Left forelimb (tissue), 1 donor: Measurements from ENCODE around the gene GRAMD4.

ENCODE experiments used
- DNase-seq: peaks from one replicate; pipeline ENCODE4 v3.0.0-alpha.2; 2018; ENCODE audit warnings: low spot score

Gene GRAMD4

DNA sequence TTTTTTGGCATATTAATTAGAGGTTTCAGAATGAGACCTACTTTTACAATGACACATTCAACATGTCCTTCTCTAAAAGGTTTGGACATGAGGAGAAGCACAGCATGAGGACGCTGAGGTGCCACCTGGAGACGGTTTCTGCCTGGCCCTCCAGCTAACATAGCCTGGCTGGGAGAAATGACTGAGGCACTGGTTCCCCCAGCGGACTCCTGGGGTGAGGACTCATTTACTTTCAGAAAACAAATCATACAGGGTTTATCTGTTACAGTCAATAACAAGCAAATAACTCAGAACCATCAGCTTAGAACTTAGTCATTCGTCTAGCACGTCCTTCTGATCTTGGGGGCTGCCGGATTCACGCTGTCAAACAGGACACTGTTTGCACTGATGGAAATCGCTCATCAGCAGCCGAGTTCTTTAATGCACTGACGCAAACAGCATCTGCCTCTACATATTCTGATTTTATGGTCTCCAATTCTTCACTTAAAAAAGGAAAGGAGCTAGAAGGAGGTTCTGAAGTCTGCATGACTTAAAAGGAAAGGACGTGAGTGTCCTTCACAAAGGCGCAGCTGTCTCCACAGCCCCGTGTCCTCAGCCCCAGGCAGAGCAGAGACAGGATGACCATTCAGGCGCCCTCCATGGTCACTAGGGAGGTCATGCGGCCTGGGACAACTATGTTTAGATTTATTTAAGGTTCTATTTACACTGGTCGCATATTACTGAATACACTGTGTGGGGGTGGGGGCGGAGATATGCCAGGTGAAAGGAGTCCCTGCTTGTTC, 73.6 kb downstream of the GRAMD4 start:
- no peak for DNase-seq

DNA sequence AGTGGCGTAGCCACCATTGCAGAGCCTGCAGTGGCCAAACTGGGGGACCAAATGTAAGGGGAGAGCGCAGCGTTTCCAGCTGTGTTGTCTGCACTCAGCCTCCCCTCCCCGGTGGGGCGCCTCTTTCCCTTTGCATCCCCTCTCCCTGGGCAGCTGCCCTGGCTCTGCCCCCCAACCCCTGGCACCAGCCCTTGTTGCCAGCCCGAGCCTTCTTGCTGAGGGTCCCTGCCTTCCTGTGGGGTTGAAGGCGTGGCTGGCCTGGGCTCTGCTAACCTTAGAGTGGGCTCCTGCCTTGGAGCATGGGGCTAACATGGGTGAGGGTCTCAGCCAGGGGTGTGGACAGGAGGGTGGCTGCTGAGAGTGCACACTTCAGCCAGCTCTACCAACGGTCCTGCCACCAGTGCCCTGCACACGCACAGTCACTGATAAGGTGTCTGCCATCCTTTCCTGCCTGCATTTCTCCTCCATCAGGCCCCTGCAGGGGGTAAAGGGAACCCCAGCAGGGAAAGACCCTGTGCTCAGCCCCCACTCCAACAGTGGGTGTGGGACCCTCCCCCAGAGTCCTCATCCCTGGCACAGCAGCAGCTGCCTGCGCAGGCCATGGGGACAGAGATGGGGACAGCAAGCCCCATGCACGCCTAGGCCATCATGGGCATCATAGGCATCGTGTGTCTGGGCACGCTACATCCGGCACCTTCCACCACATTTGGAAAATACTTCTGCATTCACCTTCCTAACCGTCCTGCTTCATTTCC, 74.4 kb downstream of the GRAMD4 start:
- DNase-seq: no peak

- no peak for DNase-seq
These were observed 75.4 kb downstream of the GRAMD4 start for GRCh38 chr22:46695346-46696228.

GRCh38 chr22:46696229-46696518, 76.0 kb downstream of the GRAMD4 start:
- DNase-seq: no peak

DNA sequence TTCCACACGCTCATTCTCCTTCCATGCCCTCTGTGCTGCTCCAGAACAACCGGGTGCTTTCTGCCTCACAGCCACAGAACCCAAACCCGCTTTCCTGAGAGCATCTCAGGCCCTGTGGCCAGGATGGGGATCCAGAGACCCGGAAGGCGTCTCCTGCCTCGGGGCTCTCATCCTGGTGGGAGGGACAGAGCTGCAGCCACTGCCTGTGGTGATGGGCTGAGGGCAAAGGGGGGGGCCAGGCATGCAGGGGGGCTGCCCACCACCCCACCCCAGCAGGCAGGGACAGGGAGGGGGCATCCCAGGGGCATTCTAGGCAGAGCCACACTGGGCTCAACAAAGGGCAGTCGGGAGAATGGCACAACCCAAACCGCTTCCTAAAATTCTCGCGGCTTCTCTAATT, 76.4 kb downstream of the GRAMD4 start:
- no peak for DNase-seq

DNA sequence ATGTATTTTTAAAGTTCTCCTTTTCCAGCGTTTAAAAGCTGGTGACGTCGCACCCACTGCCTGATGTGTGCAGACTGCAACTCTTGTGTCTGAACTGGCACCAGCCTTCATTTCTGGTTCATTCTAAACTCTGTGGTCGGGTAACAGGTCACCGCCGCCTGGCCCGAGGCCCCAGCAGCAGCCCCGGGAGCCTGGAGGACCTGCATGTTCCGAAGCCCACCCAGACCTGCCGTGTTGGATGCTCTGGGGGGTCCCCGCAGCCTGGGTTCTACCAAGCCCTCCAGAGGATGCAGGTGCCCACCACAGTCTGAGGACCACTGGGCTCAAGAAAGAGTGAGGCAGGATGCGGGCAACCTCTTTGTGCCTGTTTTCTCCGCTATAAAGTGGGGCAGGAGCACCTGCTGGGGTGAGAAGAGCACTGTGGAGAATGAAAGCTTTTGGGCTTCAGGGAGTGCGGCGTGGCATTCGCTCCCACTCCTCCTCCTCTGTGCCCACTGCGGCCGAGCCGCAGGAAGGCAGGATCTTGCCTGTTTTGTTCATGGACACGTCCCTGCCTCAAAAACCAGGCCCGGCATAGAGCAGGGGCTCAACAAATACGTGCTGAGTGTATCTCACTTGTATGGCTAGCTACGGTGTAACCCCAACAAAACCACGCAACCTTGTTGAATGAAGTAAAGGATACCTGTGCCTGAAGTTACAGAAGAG, 77.8 kb downstream of the GRAMD4 start:
- no peak for DNase-seq

GRCh38 chr22:46699091-46699490, 78.9 kb downstream of the GRAMD4 start:
- DNase-seq: no peak

DNA sequence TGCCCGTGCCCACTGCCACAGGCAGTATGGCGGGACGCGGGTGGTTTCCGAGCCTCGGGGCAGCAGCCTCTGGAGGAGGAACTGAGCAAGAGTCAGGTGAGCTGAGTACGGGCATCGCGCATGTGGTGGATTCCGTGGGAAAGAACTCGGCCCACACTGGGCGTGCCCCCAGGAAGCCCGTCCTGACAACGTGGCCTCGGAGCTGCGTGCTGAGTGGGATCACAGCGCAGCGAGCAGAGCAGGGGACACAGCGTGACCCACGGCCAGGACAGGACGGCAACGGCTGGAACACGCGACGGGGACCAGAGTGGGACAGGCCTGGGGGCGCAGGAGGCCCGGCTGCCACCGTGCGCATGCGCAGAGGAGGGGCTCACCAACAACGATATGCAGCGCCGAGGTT, 81.1 kb downstream of the GRAMD4 start:
- no peak for DNase-seq

- DNase-seq: no peak
These were observed 83.2 kb downstream of the GRAMD4 start for GRCh38 chr22:46703171-46703995.

GRCh38 chr22:46703996-46704370, 83.8 kb downstream of the GRAMD4 start:
- DNase-seq: no peak

DNA sequence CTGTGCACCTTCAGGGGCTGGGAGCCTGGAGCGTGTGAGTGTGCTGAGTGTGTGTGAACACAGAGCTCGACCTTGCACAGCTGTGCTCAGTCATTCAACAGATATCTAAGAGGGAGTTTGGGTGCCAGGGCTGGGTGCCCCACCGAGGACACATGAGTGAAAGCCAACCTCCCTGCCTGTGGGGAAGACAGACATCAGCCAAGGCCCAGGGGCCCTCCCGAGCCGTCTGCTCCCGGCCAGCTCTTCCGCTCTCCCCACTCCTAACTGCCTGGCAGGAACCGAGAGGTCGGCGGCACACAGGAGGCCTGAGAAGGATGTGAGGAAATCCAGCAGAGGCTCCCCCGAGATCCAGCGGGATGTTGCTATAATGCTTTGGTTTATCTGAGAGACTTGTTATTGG, 85.9 kb downstream of the GRAMD4 start:
- no peak for DNase-seq

DNA sequence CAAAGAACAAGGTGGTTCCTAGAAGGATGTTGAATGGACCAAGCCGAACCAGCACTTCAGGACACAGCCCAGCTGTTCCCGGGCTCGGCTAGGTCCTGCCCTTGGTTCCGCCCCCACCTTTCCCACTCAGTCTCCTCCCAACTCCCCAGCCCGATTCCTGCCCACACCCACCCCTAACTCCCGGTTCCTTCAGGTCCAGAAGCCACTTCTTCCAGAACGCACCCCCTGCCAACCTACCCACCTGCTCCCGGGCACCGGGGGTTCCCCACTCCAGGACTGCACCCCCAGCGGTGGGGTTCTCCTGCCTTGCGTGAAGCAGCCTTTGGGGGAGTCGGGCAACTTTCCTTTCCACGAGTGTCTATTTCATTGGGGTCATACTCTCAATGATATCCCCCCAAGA, 87.1 kb downstream of the GRAMD4 start:
- no peak for DNase-seq

DNA sequence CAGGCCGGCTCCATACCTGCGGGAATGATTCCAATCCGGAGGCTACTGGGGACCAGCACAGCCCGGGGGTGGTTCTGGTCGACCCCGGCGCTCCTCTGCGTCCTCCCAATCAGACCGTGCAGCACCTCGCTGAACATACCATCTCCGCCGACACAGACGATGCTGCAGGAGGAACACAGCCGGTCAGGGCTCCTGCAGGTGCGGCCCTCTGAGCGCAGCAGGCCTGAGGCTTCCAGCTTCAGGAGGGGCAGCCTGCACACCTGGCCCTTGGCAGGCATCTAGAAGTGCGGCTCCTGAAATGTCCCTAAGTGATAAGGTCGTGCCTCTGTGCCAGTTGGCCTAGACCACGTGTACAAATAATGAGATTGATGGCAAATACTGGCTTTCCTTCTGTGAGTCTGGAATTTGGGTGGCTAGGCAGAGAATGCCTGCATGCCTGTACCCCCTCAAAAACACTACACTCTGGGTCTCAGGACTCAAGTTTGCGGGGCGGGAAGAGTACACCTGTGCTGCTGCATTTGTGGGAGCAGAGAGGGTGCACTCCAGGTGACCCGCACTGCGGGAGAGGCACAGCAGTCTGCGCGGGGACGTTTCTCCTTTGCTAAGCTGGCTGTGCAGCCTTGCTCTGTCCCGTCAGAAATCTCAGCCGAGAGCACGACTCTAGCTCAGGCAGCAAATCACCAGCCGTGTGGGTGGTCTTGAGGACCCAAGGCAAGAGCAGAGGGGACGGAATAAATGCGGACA, 87.8 kb downstream of the GRAMD4 start:
- no peak for DNase-seq

- no peak for DNase-seq
These were observed 88.7 kb downstream of the GRAMD4 start for GRCh38 chr22:46708766-46709330.

DNA sequence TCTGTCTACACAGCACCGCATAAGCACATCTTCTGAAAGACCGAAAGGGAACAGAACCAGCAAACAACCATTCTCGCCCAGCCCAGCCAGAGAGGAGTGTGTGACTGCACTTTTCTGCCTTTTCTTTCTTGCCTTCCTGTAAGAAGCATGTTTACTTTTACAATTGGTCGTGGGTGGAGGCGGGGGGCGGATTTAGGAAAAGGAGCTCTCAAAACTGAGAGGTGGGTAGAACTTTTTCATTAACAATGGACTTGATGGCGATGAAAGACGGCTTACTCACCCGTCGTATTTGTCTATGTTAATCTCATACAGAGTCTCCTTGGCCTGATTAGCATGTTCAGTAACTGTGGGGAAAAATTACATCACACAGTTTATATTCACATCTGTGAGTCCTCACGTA, 90.6 kb downstream of the GRAMD4 start:
- DNase-seq: no peak

DNA sequence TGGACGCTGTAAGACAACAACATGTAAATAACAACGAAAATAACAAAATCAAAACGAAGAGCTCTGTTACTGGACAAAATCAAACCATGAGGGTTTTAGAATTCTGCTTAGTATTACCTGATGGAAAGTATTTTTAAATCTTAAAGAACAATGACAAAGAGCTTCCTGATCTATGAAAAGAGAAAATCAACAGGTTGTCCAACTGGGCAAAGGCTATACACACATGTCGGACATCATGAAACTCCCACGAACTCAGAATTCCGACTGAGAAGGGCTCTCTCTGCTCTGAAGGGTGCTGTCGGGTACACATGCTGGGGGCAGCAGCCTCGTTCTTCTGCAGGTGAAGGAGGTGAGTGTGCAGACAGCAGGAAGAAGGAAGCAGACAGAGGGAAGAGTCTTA, 92.1 kb downstream of the GRAMD4 start:
- no peak for DNase-seq

DNA sequence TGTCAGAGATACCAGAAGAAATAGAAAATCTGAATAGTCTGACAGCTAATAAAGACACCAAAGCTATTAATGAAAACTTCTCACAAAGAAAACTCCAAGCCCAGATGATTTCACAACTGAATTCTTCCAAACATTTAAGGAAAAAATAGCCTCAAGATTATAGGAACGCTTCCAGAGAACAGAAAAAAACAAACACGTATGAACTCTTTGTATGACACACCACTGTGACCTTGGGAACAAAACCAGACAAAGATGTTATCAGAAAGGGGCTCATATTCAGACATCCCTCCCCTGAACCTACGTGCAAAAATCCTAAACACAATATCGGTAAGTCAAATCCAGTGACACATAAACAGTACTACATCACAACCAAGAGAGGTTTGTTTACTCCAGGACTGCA, 94.4 kb downstream of the GRAMD4 start:
- DNase-seq: no peak

GRCh38 chr22:46719921-46720320, 99.7 kb downstream of the GRAMD4 start:
- no peak for DNase-seq

GRCh38 chr22:46721501-46722085, 101.4 kb downstream of the GRAMD4 start:
- DNase-seq: no peak

DNA sequence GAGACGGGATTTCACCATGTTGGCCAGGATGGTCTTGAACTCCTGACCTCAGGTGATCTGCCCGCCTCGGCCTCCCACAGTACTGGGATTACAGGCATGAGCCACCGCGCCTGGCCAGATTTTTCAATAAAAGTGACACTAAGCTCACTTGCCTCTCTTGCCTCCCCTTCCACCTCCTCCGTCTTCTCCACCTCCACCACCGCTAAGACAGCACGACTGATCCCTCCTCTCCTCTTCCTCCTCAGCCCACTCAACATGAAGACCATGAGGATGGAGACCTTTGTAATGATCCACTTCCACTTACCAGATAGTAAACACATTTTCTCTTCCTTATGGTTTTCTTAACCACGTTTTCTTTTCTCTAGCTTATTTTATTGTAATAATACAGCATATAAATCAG, 103.7 kb downstream of the GRAMD4 start:
- no peak for DNase-seq
